ENCODE data around the gene IGLON5.

Gene IGLON5

GRCh38 chr19:51375504-51376221 lies 64.2 kb downstream of the IGLON5 start:
- no peak for DNase-seq (ENCODE audit: low read depth)
- H3K4me3 ChIP-seq (ENCODE audit: low read depth, low read length) = no peak overlapping the region
- TF ChIP-seq, protein P1, sequence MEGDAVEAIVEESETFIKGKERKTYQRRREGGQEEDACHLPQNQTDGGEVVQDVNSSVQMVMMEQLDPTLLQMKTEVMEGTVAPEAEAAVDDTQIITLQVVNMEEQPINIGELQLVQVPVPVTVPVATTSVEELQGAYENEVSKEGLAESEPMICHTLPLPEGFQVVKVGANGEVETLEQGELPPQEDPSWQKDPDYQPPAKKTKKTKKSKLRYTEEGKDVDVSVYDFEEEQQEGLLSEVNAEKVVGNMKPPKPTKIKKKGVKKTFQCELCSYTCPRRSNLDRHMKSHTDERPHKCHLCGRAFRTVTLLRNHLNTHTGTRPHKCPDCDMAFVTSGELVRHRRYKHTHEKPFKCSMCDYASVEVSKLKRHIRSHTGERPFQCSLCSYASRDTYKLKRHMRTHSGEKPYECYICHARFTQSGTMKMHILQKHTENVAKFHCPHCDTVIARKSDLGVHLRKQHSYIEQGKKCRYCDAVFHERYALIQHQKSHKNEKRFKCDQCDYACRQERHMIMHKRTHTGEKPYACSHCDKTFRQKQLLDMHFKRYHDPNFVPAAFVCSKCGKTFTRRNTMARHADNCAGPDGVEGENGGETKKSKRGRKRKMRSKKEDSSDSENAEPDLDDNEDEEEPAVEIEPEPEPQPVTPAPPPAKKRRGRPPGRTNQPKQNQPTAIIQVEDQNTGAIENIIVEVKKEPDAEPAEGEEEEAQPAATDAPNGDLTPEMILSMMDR (conservative IDR thresholded peaks at IDR 0.05; ENCODE audit: low read depth, low read length) = no peak

DNA sequence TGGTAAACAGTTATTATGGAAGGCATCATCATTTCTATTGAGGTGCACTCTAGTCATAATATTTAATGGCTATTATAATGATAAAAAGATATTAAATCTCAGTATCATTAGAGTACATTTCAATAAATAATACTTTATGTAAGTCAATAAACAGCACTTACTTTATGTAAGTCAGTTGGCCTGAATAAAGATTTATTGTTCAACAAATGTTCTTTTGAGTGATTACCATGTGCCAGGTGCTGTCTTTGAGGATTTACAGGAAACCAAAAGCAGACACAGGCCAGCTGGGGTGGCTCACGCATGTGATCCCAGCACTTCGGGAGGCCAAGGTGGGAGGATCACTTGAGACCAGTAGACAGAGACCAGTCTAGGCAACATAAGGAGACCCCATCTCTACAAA lies 66.0 kb downstream of the IGLON5 start:
- DNase-seq (ENCODE audit: low read depth) = no peak
- TF ChIP-seq, protein P1 (conservative IDR thresholded peaks at IDR 0.05; ENCODE audit: low read depth, low read length) = no peak
- H3K4me3 ChIP-seq (ENCODE audit: low read depth, low read length) = no peak overlapping the region

DNA sequence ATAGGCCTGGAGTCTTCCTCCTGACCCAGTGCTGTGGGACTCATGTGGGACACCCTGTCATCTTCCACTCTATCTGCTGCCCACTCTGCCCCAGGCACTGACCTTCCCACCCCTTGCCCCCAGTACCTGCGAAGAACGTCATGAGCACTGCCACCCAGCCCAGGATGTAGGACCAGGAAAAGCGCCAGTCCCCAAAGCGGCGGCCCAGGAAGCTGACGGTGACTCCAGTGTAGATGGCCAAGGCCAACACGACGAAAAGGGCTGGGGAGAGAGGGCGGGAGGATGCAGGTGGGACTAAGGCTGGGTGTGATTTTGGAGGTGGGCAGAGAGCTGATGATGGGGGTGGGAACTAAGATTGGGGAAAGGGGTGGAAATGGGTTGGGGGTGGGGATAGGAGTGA lies 68.9 kb downstream of the IGLON5 start:
- no peak overlapping the region for H3K4me3 ChIP-seq (ENCODE audit: low read depth, low read length)
- TF ChIP-seq, protein P1 (conservative IDR thresholded peaks at IDR 0.05; ENCODE audit: low read depth, low read length) = no peak
- DNase-seq (ENCODE audit: low read depth) = no peak

Measured in choroid plexus epithelial cell (primary cell).